ENCODE data around the gene MINDY4.

MINDY4 gene

DNA sequence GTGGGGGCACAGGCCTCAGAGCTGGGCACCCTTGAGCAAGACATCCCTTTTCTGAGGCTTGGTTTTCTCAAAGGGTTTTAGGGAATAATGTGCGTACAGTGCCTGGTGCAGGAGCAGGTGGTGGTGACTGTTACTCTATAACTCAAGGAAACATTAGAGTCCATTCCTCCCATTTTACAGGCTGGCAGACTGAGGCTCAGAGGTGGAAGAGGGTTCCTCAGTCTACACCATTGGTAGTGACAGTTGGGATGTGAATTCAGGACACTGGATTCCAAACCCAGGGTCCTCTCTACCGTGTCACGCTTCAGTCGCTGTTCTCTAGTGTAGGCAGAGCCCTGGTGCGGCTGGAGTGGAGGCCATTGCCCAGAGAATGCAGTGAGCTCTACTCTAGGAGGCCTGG, 100.4 kb downstream of the MINDY4 start:
- TF ChIP-seq, protein P1, sequence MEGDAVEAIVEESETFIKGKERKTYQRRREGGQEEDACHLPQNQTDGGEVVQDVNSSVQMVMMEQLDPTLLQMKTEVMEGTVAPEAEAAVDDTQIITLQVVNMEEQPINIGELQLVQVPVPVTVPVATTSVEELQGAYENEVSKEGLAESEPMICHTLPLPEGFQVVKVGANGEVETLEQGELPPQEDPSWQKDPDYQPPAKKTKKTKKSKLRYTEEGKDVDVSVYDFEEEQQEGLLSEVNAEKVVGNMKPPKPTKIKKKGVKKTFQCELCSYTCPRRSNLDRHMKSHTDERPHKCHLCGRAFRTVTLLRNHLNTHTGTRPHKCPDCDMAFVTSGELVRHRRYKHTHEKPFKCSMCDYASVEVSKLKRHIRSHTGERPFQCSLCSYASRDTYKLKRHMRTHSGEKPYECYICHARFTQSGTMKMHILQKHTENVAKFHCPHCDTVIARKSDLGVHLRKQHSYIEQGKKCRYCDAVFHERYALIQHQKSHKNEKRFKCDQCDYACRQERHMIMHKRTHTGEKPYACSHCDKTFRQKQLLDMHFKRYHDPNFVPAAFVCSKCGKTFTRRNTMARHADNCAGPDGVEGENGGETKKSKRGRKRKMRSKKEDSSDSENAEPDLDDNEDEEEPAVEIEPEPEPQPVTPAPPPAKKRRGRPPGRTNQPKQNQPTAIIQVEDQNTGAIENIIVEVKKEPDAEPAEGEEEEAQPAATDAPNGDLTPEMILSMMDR (IDR thresholded peaks at IDR 0.05; ENCODE audit: low read depth, low read length), result no peak
- Histone ChIP-seq H3K27ac (no peak overlapping the region), H3K27me3 (ENCODE audit: insufficient read depth, low read depth, severe bottlenecking) (no peaks in the 10 kb centered on the region), H3K9me3 (ENCODE audit: severe bottlenecking) (no peaks in the 10 kb centered on the region), H3K36me3 (no peaks in the 10 kb centered on the region), H3K4me3 (ENCODE audit: low read depth, low read length) (no peak overlapping the region)
- DNase-seq, result no peak

DNA sequence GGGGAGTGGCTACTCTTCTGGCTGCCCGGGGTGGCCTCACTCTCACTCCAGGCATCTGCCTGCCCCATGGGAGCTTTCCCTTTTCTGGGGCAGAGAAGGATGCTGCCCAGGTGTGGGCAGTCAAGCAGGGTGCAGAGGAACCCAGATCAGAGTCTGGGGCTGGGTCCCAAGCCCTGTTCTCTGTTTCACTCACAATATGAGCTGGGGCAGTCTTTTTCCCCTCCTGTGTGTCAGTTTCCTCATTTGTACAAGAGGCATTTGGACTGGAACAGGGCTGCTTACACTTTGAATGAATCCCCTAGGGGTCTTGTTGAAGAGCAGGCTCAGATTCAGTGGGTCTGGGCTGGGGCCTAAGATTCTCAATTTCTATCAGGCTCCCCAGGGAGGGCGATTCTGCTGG, 102.0 kb downstream of the MINDY4 start:
- TF ChIP-seq, protein P1 (IDR thresholded peaks at IDR 0.05; ENCODE audit: low read depth, low read length), result no peak
- Histone ChIP-seq H3K9me3 (ENCODE audit: severe bottlenecking) (no peaks in the 10 kb centered on the region), H3K27me3 (ENCODE audit: insufficient read depth, low read depth, severe bottlenecking) (no peaks in the 10 kb centered on the region), H3K4me3 (ENCODE audit: low read depth, low read length) (no peak overlapping the region), H3K27ac (no peak overlapping the region), H3K36me3 (no peaks in the 10 kb centered on the region)
- DNase-seq, result no peak

DNA sequence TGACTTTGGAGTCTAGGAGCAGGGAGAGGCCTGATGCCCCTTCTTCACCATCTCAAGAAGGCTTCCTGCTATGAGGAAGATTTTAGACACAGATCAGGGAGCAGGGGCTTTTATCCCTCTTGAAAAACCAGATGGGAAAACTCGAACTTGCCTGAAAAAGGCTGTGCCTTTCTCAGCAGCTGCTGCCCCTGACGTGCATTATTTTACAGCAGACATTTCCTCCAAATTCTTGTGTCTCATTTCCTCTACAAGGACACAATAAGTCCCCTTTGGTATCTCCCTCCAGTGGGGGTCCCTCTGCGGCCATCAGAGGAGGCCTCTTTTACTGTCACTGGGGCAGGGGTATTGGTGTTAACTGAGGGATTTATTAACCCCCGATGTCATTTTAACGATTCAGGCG, 102.4 kb downstream of the MINDY4 start:
- DNase-seq, result no peak
- TF ChIP-seq, protein P1 (IDR thresholded peaks at IDR 0.05; ENCODE audit: low read depth, low read length), result no peak
- Histone ChIP-seq H3K4me3 (ENCODE audit: low read depth, low read length) (no peak overlapping the region), H3K27me3 (ENCODE audit: insufficient read depth, low read depth, severe bottlenecking) (no peaks in the 10 kb centered on the region), H3K36me3 (no peaks in the 10 kb centered on the region), H3K9me3 (ENCODE audit: severe bottlenecking) (no peaks in the 10 kb centered on the region), H3K27ac (no peak overlapping the region)

DNA sequence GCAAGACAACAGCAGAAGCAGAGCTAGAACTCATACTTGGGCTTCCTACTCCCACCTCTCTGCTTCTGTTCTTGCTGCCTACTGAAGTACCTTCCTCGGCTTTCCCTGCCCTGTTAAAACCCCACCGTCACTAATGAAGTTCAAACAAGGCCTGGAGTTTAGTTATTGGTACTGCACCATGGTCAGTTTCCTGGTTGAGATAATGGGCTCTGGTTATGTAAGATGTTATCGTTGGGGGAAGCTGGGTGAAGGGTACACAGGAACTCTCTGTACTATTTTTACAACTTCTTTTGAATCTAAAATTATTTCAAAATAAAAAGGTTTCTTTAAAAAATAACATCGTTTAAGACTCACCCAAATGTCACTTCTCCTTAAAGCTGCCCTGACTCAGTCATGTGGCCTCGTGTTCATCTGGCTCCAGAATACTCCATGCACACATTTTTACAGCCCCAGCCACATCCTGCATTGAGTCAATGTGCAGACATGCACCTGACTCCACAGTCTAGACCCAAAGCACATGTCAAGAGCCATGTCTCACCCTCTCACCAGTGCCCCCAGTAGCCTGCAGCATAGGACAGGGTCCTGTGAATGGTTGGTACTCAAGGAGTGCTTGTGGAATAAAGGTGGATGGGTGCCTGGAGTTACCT, 103.6 kb downstream of the MINDY4 start:
- DNase-seq, result no peak
- Histone ChIP-seq H3K36me3 (no peaks in the 10 kb centered on the region), H3K27me3 (ENCODE audit: insufficient read depth, low read depth, severe bottlenecking) (no peaks in the 10 kb centered on the region), H3K9me3 (ENCODE audit: severe bottlenecking) (no peaks in the 10 kb centered on the region), H3K27ac (no peak overlapping the region), H3K4me3 (ENCODE audit: low read depth, low read length) (no peak overlapping the region)
- TF ChIP-seq, protein P1 (IDR thresholded peaks at IDR 0.05; ENCODE audit: low read depth, low read length), result no peak

DNA sequence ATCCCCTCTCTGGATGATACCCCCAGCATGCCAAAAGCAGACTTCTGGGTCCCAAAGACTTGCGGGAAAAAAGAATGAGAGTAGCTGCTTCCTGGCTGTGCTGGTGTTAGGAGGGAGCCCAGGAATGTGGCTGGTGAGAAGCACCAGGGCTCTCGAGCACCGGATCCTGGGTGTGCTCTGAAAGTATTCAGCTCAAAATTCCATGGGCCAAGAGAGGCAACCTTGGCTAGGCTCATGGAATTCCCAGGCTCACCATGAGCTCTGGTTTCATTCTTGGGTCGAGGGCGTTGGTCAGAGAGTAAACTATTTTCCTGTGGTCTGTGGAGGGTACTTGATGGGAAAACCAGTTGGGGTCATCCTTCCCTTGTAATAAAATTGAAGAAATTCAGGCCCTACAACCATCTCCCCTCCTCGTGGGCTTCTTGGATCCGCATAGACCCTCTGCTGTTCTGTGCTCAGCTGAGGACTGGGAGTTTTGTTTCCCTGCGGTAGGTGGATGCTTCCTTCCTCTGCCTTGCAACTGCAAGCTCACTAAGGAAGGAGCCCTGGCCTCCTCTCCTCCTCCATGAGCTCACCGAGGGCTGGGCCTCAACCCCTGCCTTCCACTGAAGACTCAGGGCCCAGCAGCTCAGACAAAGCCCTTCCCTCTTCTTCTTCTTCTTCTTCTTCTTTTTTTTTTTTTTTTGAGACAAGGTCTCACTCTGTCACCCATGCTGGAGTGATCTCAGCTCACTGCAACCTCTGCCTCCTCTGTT, 106.0 kb downstream of the MINDY4 start:
- H3K27ac ChIP-seq, result no peak overlapping the region
- no peak for DNase-seq
- TF ChIP-seq, protein P1 (IDR thresholded peaks at IDR 0.05; ENCODE audit: low read depth, low read length), result no peak
- no peaks in the 10 kb centered on the region for H3K36me3 ChIP-seq
- H3K27me3 ChIP-seq (ENCODE audit: insufficient read depth, low read depth, severe bottlenecking), result no peaks in the 10 kb centered on the region
- no peaks in the 10 kb centered on the region for H3K9me3 ChIP-seq (ENCODE audit: severe bottlenecking)
- H3K4me3 ChIP-seq (ENCODE audit: low read depth, low read length), result no peak overlapping the region
